Hematopoietic multipotent progenitor cell treated with erythropoietin and hydrocortisone succinate and interleukin-3 and kit ligand, for 8 days (in vitro differentiated cells): ENCODE data around the gene PRRX2.

Source experiments
- DNase-seq: peaks from one replicate; pipeline ENCODE4 v3.0.0-alpha.2; 2015

The PRRX2 gene

DNA sequence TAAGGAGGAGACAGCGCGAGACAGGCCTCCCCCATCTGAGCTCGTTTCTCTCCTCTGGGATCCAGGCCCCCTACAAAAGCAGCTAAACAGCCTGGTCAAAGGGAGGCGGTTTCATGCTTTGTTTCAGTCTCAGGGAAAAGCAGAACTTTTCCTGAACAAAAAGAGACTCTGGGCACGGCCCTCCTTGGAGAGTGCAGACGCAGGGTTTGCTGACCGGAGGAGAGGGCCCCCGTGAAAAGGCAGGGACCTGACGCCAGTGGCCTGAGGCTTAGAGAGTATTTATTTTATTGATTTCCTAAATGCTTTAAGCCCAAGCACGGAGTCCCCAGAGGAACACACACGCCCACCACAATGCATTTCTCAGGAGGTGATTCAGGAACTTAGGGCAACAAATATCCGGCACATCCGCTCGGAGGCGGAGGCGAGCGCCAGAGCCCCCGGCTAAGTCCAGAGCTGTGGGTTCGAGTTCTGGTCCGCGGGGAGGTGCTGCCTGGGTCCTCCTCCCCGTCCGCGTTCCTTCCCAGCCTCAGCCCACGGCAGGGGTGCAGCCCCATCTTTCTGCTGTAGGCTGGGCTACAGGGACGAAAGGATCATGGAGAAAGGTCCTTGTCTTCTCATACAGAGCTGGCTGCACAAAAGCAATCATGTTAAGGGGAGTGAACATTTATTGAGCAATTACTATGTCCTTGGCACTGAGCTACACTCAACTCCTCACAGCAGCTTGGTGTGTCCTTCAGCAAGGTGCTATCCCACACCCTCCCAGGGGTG, 47.4 kb downstream of the PRRX2 start:
- DNase-seq = no peak

DNA sequence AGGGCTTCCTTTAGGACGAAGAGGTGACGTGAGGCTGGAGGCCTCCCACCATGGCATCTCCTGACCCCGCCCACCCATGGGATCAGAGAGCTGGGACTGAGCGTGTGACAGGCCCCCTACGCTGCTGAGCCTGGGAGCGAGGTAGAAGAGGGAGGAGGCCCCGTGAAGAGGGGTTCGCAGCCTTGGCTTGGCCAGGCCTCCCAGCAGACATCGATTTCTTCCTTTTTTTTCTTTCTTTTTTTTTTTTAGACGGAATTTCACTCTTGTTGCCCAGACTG, 47.9 kb downstream of the PRRX2 start:
- DNase-seq = no peak

DNA sequence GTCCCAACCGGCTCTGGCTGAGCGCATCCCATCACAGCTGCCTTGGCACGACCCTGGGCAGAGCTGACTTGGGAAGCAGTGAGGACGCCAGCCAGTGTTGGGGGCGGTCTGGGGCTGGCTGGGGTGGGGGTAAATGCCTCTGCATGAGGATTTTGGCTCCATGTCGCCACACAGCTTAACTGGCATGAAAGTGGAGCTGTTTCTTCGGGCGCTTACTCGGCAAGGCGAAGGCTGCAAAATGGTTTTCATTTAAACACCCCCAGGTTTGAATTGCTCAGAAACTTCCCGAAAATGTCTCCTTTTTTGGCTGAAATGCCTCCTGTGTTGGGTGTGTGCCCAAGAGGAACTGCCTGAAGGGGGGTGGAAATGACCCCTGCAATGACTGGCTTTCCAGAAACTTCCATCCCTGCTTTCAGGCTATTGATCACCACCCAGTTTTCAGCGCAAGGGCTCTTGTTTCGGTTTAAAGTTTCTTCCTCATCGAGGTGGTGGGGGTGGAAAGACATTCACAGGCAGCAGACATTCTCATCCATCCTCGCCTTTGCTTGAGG, 49.1 kb downstream of the PRRX2 start:
- no peak for DNase-seq

DNA sequence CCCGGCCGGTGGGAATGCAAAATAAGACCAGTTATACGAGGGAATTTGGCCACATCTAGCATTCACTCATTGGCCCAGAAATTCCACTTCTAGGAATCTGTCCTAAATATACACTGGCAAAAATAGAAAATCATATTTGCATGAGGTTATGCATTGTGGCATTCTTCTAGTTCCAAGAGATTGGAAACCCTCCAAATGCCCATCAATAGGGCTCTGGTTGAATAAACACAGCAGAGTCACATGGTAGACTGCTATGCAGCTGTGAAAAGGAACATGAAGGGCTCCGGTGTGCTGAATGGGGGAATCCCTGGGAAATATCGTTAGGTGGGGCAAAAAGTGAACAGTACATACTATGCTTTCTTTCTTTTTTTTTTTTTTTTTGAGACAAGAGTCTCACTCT, 50.6 kb downstream of the PRRX2 start:
- no peak for DNase-seq

DNA sequence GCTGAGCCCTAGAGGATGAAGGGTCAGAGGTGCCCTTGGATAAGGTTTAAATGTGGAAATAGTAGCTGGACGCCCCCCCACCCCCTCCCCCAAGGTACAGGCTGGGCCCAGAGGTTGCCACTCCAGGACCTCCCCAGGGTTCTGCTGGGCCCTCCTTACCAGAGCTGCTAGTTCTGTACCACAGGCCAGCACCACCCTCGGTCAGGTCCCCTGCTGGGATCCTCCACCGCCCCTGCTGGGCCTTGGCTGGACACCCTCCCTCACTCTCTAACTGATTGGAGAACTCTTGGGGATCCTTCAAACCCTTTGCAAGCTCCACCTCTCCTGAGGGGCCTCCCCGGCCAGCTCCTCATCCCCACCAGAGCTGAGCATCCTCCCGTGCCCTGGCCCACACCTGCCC, 52.5 kb downstream of the PRRX2 start:
- DNase-seq = no peak

DNA sequence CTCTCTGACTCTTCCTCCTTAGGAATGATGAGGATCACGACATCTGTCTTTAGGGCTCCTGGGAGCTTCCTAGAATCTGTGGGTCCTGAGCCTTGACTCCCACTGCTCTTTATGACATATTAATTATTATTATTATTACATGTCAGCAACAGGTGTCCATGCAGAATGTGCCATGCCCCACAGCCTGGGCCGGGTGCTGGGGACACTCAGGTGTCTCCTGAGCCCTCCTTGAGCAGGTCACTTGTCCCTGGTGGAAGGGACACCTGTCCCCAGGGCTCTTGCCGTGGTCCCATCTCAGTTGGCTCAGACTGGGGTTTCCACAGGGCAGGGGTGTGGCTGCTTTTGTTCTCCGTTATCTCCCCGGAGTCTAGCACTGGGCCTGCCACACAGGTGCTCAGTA, 53.2 kb downstream of the PRRX2 start:
- no peak for DNase-seq

DNA sequence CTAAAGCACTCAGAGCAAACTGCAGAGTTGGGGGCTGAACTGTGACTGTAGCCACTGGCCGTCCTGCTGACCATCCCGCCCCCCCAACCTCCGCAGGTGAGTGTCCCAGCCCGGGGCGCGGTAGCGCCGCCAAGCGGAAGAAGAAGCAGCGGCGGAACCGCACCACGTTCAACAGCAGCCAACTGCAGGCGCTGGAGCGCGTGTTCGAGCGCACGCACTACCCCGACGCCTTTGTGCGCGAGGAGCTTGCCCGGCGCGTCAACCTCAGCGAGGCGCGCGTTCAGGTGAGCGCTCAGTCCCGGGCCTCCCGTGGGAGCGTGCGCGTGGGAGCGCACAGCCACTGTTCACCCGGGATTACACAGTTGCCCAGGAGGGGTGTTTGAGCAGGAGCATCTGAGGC, 53.7 kb downstream of the PRRX2 start:
- no peak for DNase-seq

DNA sequence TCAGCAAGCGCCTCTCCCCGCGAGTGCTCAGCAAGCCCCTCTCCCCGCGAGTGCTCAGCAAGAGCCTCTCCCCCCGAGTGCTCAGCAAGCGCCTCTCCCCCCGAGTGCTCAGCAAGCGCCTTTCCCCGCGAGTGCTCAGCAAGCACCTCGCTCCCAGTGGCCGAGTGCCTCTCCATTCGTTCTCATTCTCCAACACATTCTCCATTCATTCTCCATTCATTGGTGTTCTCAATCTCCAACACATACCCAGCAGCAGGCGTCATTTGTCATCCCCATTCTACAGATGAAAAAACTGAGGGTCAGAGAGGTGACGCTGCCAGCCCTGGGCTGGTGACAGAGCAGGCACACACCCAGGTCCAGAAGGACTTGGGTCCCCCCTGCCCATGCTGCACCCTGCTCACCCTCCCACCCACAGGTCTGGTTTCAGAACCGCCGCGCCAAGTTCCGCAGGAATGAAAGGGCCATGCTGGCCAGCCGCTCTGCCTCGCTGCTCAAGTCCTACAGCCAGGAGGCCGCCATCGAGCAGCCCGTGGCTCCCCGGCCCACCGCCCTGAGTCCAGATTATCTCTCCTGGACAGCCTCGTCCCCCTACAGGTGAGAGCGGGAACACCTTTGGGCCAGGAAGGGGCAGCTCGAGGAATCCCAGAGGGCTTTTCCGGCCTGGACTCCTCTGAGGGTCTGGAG, 54.9 kb downstream of the PRRX2 start:
- DNase-seq = no peak

DNA sequence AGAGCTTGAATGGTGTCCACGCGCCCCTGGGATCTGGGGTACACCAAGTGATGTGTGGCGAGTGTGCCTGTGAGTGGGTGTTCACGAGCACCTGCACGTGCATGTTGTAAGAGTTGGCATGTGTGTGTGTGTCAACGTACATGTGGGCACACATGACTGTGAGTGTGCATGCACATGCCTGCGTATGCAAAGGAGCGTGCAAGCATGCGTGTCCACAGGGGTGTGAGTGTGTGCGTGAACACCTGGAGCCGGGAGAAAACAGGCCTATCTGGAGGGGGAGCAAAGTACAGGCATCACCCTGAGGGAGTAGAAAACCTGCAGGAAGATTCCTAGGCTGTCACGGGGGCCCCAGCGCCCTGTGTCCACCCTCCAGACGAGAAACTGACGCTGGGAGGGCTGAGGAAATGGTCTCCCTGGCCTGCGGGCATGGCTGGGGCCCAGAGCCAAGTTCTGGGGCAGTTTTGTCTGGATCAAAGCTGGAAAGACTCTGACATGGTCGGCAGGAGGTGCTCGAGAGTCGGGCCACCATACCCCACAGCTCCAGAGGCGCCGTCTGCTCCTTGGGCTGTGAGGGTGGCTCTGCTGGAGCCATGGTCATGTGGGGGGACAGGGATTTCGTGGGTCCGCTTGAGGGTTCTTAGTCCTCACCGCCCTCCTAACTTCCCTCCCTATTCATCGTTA, 55.6 kb downstream of the PRRX2 start:
- DNase-seq = no peak

DNA sequence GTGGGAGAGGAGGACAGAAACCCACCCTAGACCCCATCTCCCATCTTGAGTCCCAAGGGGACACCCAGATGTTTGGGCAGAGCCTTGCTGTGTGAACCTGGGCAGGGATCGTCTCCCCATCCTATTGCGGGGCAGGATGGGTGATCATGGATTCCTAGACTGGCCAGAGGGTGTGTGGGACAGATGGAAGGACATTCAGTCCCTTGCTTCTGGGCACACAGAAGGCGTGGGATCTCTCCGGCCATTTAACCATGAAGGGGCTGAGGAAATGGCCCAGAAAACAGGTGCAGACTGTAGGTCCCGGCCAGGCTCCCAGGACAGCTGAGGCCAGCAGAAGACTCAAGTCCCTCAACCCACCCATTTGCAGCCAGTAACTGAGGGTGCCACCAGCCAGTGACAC, 57.5 kb downstream of the PRRX2 start:
- no peak for DNase-seq

DNA sequence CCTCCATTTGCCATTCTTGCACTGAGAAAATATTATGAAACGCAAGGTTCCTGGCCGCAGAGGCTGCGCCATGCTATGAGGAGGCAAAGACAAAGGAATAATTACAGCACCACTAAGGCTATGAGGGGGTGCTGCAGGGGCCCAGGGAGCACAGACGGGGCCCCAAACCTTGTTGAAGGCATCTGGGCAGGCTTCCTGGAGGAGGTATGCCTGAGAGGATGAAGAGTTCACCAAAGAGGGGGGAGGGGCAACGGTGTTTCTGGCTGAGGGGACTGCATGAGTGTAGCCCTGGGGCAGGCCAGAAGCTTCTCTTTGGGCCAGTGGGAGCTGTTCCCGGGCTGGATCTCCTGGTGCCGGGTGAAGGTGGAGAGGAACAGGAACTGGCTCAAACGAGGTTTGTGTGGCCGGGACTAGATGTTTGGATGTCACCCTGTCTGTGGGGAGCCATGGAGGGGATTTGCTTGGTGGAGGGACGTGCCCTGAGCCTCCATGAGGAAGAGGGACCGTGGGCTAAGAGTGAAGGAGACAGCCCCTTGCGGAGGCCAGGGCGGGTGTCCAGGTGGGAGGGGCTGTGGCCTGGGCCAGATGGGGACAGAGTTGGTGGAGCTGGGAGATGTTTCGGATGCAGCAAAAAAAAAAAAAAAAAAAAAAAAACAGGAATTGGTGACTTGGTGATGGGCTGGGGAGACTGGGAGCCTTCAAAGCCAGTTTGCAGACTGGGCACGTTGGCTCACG, 59.2 kb downstream of the PRRX2 start:
- no peak for DNase-seq

DNA sequence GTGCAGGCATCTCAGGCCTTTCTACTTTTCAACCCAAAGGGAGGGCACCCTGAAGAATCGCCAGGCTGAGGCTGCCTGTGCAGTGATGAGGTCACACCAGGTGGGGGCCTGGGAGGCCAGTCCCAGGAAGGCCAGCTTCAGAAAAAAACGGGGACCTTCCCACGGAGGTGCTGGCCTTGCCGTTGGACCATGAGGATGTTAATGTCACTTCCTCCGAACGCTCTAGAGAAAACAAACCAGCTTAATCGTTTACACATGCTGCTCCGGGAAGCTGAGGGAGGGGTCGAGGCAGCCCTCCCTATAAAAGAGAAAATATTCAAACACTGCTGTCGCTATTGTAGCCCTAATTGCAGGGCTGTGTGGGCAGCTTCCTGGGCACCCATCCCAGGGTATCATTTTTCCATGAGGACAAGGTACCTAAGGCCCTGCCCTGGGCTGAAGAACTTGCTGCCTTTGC, 60.4 kb downstream of the PRRX2 start:
- DNase-seq = no peak

DNA sequence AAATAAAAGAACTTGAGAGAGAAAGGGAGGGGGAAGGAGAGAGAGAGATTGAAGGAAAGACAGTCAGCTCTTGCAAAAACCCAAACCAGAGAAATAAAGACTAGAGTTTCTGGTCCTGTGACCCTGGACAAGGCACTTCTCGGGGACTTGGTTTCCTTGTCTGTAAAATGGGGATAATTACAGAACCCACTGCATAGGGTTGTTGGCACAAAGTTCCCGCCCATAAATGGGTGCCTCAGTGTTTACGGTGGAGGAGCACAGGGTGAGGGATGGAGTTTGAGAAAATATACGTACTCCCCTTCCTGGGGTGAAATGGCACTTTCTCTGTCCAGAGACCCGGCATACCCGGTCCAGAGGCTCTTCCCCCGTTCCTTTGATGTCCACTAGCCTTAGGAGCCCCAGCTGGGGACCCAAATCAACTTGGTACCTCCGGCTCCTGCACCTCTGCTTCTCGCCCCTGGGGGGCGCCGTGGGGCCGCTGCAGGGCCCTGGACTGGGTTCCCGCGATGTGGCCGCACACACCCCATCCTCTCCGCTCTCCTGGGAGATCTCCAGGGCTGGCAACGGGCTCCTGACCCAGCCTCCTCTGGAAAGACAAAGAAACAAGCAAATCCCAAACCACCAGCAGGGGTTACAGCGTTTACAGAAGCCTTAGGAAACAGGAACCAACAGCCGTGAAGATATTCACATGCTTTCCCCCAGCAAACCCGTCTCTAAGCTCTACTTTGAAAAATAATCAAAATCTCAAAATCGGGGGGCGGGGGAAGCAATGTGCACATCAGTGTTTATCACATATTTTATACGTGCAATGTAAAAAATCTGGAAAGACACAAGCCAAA, 61.1 kb downstream of the PRRX2 start:
- DNase-seq = peak; percentile 72

DNA sequence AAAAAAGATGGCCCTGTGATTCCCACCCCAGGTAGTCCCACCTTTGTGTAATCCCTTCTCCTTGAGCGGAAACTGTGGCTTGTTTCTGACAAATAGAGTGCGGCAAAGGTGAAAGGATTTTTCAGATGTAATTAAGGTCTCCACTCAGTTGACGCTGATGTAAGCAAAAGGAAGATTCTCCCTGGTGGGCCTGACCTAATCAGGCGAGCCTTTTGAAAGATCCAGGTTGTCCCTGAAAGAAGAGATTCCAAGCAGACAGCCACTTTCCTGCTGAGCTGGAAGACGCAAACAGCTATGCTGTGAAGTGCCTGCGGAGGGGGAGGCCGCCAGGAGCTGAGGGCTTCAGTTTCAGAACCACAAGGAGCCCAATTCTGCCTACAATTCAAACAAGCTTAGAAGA, 63.3 kb downstream of the PRRX2 start:
- DNase-seq = no peak

DNA sequence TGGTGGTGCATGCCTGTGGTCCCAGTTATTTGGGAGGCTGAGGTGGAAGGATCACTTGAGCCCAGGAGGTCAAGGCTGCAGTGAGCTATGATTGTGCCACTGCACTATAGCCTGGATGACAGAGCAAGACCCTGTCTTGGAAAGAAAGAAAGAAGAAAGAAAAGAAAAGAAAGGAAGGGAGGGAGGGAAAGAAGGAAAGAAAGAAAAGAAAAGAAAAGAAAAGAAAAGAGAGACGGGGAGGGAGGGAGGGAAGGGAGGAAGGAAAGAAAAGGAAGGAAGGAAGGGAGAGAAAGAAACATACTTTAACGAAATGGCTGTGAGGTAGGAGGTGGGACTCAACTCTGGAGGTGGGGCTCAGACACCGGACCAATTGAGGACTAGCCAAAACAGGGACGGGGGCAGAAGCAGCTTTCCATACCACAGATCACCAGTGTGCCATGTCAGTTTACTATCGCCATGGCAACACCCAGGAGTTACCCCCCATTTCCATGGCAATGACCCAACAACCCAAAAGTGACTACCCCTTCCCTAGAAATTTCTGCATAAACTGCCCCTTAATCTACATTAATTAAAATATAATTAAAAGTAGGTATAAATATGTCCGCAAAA, 66.1 kb downstream of the PRRX2 start:
- no peak for DNase-seq

DNA sequence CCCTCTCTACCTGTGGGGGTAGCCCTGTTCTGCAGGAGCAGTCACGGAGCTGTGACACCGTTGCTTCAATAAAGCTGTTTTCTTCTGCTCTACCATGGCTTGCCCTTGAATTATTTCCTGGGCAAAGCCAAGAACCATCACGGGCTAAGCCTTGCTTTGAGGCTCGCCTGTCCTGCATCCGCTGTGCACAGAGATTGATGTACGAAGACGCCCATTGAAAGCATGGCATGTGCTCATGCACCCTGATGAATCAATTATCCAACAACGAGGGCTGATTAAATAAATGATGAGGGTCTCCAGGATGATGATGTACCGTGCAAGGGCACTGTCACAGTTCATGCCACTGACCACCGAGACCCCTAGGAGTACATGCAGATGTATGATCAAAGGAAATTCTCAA, 66.7 kb downstream of the PRRX2 start:
- no peak for DNase-seq

DNA sequence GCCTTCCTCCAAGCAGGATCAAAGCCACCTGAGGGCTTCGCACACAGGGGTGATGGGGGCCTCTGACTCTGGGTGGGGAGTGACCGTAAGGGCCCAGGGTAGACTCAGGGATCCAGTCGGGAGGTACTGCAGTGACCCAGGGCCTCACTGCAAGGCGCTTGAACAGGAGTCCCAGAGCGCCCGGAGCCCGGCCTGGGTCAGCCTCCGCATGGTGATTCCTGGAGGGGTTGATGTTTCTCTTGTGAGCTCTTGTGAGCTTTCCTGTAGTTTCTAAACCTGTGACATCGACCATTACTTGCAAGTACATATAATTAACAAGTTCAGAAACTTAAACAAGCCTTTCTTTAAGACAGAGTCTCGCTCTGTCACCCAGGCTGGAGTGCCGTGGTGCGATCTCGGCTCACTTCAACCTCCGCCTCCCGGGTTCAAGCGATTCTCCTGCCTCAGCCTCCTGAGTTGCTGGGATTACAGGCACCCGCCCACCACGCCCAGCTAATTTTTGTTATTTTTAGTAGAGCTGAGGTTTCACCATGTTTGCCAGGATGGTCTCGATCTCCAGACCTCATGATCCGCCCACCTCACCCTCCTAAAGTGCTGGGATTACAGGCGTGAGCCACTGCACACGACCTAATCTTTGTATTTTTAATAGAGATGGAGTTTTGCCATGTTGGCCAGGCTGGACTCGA, 67.6 kb downstream of the PRRX2 start:
- no peak for DNase-seq

DNA sequence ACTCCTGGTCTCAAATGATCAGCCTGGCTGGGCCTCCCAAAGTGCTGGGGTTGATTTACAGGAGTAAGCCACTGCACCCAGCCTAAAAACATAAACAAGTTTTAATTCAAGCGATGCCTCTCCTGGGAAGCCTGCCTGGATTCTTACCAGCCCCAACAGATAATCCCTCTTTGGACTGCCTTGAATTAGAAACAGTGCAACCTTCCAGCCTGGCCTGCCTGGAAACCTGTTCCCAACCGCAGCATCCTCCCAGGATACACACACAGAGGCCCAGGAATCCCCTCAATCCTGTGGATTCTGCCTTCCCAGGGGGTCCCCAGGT, 68.1 kb downstream of the PRRX2 start:
- DNase-seq = no peak

DNA sequence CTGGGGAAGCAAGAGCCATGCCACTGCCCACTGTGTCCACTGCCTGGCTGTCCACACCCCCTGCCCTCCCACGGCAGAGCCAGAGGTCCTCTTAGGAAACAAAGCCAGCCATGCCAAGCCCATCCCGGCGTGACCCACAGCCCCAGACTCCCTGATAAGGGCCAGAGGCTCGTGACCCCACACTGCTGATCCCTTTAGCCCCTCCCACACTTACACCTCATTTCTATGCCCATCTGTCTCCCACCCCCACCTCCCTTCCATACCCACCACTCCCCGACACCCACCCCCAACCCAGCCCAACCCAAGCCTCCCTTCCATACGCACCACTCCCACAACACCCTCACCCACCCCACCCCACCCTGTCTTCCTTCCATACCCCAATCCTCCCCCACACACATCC, 70.1 kb downstream of the PRRX2 start:
- DNase-seq = peak; percentile 50

DNA sequence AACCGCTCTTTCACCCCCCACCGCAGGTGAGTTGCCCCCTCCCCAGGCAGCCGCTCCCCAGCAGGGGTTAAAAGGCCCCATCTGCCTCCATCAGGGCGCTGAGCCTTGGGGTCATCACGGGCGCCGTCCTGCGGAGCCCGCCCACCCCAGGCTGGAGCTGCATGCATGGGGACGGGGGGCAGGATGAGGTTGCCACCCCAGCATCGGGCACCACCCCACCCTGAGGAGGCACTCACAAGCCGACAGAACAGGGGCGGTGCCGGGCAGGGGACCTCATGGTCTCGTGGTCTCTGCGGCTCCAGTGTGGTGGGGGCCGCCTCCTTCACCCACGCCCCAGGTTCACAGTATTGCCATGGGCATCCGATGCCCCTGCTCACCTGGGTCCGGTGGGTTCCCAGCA, 70.9 kb downstream of the PRRX2 start:
- DNase-seq = peak; percentile 17

DNA sequence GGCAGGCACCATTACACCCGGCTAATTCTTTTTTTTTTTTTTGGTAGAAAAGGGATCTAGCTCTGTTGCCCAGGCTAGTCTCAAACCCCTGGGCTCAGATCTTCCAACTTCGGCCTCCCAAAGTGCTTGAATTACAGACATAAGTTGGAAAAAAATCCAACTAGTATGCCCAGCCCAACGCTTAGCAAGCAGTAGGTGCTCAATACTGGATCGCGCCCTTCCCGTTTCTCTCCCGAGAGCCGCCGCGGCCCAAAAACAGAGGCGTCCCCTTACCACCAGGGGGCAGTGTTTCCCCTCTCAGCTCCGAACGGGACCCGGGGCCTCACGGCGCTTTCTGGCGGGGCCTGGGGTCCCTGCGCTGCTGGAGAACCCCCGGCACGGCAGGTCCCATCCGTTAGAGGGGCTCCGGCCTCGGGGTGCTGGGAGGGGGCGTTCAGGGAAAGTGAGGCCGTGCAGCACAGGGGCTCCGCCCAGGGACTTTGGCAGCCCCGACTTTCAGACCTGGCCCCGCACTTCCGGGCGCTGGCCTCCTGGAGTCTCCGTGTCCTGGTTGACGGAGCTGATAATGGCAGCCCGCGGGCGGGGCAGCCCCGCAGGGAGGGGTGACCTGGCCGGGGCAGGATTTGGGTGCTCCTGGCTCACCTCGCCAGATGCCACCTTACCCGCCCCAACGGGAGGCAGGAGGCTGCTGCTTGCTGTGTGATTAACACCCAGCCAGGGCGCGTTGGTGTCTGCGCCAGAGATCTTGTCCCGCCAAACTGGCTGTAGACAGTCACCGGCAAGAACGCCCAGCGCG, 72.2 kb downstream of the PRRX2 start:
- peak; percentile 88 for DNase-seq
